ENCODE measurements around the gene TTC28.

Gene TTC28

DNA sequence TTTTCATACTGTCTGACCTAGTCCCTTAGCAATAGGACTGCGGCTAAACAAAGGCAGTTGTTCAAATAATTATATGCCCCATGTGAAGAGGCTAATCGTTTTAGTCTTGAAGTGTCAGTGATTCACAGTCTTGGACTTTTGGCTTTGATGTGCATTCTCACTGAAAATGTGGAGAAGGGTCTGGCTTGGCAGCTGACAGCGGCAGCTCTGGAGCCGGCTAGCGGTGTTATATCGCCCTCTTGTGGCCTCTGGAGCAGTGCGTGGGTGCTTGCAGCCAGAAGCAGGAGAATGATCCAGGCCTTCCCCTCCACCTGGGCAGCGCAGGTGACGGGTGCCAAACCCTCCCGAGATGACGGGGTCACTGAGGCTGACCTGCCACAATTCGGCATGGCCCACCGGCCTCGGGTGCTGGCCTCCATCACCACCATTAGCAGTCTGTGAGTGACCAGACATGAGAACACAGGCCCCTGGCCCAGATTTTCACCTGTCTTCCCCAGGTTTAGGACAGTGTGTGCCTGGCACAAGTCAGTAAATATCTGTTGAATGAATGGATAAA lies 670.3 kb downstream of the TTC28 start:
- H3K9me3 ChIP-seq (ENCODE audit: control insufficient read depth, low read length): no peaks in the 10 kb centered on the region
- no peaks in the 10 kb centered on the region for H3K36me3 ChIP-seq (ENCODE audit: control insufficient read depth, insufficient read depth, low read length)
- no peak overlapping the region for H3K4me3 ChIP-seq (ENCODE audit: low read length)
- H3K9ac ChIP-seq (ENCODE audit: low read length): no peak overlapping the region
- H3K27me3 ChIP-seq (ENCODE audit: control insufficient read depth, insufficient read depth, low read length): no peaks in the 10 kb centered on the region
- no peaks in the 10 kb centered on the region for H3K4me1 ChIP-seq (ENCODE audit: control insufficient read depth, insufficient read depth, low read length)

DNA sequence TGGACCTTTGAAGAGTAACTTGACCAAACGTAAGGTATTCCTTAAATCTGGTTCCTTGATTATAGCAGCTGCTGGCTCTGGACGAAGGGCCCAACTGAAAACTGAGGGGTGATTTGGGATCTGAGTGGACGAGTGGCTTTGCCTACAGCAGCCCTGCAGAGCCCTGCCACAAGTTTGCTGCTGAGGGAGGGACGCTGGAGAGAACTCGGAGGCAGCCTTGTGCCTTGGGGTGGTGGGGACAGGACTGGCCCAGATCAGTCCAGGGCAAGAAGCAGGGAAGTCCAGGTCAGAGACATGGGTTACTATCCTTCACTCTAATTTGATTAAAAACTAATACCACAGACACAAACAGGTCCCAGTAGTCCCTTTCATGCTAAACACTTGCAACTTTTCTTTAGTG lies 671.0 kb downstream of the TTC28 start:
- Histone ChIP-seq H3K4me3 (ENCODE audit: low read length) (no peak overlapping the region), H3K9me3 (ENCODE audit: control insufficient read depth, low read length) (no peaks in the 10 kb centered on the region), H3K4me1 (ENCODE audit: control insufficient read depth, insufficient read depth, low read length) (no peaks in the 10 kb centered on the region), H3K36me3 (ENCODE audit: control insufficient read depth, insufficient read depth, low read length) (no peaks in the 10 kb centered on the region), H3K27me3 (ENCODE audit: control insufficient read depth, insufficient read depth, low read length) (no peaks in the 10 kb centered on the region), H3K9ac (ENCODE audit: low read length) (no peak overlapping the region)

DNA sequence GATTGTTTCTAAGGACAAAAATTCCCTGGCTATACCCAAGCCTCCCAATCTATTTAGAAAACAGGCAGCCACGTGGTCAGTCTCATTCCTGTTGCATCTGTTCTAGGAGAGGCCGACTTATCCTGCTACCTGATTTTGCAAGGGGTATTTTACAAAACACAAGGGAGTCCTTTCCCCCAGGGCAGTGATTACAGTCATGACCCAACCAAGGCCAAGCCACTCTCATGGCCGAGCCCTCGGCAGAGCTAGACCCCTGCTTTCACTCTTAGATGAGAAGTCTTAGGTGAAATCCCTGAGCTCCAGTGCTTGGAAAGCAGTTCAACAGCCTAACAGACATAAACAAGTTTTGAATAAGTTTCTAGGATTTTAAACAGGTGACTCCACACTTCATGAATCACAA lies 671.6 kb downstream of the TTC28 start:
- Histone ChIP-seq H3K27me3 (ENCODE audit: control insufficient read depth, insufficient read depth, low read length) (no peaks in the 10 kb centered on the region), H3K9me3 (ENCODE audit: control insufficient read depth, low read length) (no peaks in the 10 kb centered on the region), H3K36me3 (ENCODE audit: control insufficient read depth, insufficient read depth, low read length) (no peaks in the 10 kb centered on the region), H3K4me1 (ENCODE audit: control insufficient read depth, insufficient read depth, low read length) (no peaks in the 10 kb centered on the region), H3K9ac (ENCODE audit: low read length) (no peak overlapping the region), H3K4me3 (ENCODE audit: low read length) (no peak overlapping the region)

DNA sequence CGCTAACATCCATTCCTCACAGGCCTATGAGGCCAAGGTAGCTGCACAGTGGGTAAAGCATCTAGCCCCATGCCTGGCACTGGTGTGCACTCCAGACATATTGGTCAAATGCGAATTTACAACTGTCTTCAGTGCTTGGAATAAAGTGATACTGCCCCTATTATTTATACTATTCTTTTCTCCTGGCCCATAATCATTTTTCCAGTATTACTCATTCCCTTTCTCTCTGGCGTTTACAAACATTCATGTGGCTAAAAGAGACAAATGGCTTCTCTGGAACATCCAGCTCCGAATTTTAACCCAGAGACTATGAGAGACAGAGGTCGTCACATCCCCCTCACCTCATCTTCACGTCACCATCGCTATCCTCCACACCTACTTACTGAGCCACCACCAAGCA lies 673.4 kb downstream of the TTC28 start:
- H3K4me1 ChIP-seq (ENCODE audit: control insufficient read depth, insufficient read depth, low read length): no peaks in the 10 kb centered on the region
- H3K9ac ChIP-seq (ENCODE audit: low read length): no peak overlapping the region
- H3K36me3 ChIP-seq (ENCODE audit: control insufficient read depth, insufficient read depth, low read length): no peaks in the 10 kb centered on the region
- H3K27me3 ChIP-seq (ENCODE audit: control insufficient read depth, insufficient read depth, low read length): no peaks in the 10 kb centered on the region
- H3K4me3 ChIP-seq (ENCODE audit: low read length): no peak overlapping the region
- H3K9me3 ChIP-seq (ENCODE audit: control insufficient read depth, low read length): no peaks in the 10 kb centered on the region

DNA sequence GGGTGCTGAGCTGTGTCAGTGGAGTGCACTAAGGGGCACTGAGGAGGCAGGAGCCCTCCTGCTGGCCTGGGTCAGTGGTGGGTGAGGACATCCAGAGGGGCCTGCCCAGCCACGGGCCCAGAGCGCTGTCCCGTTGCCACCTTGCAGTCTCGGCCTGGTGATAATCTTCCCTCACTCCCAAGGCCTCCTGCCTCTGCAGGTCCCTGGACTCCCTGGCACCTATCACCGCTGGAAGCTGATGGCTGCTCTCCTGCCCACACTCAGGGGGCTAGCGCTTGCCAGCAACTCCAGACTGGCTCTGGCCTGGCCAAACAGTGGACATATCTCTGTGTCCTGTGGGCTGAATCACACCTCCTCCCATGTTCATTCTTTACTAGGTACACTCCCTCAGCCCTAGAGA lies 674.1 kb downstream of the TTC28 start:
- no peak overlapping the region for H3K4me3 ChIP-seq (ENCODE audit: low read length)
- H3K27me3 ChIP-seq (ENCODE audit: control insufficient read depth, insufficient read depth, low read length): no peaks in the 10 kb centered on the region
- H3K4me1 ChIP-seq (ENCODE audit: control insufficient read depth, insufficient read depth, low read length): no peaks in the 10 kb centered on the region
- no peak overlapping the region for H3K9ac ChIP-seq (ENCODE audit: low read length)
- H3K36me3 ChIP-seq (ENCODE audit: control insufficient read depth, insufficient read depth, low read length): no peaks in the 10 kb centered on the region
- H3K9me3 ChIP-seq (ENCODE audit: control insufficient read depth, low read length): no peaks in the 10 kb centered on the region

DNA sequence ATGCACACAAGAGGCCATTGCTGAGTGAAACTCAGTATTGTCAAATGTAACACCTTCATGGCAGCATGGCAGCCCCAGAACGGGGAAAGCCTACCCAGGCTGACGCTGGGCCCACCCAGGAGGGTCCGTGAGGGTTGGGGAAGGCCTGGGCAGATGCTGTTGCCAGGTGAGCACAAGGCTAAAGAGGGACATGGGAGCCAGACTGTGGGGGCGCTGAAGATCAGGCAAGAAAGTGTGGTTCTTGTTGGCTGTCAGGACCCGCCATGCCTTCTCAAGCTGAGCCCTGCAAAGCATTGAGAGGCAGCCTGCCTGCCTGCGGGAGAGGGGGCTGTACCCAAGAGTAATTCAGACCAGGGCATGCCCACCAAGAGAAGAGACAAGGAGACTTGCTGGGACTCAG lies 675.6 kb downstream of the TTC28 start:
- no peak overlapping the region for H3K9ac ChIP-seq (ENCODE audit: low read length)
- H3K4me3 ChIP-seq (ENCODE audit: low read length): no peak overlapping the region
- no peaks in the 10 kb centered on the region for H3K9me3 ChIP-seq (ENCODE audit: control insufficient read depth, low read length)
- H3K27me3 ChIP-seq (ENCODE audit: control insufficient read depth, insufficient read depth, low read length): no peaks in the 10 kb centered on the region
- H3K36me3 ChIP-seq (ENCODE audit: control insufficient read depth, insufficient read depth, low read length): no peaks in the 10 kb centered on the region
- no peaks in the 10 kb centered on the region for H3K4me1 ChIP-seq (ENCODE audit: control insufficient read depth, insufficient read depth, low read length)

DNA sequence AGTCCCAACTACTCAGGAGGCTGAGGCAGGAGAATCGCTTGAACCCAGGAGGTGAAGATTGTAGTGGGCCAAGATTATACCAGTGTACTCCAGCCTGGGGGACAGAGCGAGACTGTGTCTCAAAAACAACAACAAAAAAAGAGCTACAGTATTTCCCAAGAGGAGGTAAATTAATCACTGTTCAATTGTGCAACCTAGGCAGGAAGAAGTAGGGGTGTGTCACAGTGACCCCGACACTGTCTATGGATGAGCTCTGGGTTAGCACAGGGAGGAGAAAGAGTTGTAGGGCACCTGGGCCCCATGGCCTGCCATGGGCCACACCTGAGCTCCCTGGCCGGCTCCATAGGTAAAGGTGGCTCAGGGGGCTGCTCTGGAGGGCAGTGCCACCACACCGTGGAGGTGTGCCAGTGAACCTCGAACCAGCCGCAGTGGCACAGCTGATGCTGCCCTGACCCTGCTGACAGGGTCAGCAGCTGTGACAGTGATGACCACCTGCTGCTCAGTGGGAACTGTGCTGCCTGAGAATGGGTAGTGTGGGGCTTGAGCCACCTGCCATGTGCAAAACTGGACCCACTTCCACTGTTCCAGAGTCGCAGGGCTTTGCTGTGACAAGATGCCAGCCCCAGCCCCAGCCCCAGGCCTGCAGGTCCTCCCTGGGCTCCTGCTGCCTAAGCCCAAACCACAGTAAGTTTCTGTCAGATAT lies 676.6 kb downstream of the TTC28 start:
- no peak overlapping the region for H3K4me3 ChIP-seq (ENCODE audit: low read length)
- H3K27me3 ChIP-seq (ENCODE audit: control insufficient read depth, insufficient read depth, low read length): no peaks in the 10 kb centered on the region
- no peak overlapping the region for H3K9ac ChIP-seq (ENCODE audit: low read length)
- no peaks in the 10 kb centered on the region for H3K9me3 ChIP-seq (ENCODE audit: control insufficient read depth, low read length)
- no peaks in the 10 kb centered on the region for H3K36me3 ChIP-seq (ENCODE audit: control insufficient read depth, insufficient read depth, low read length)
- no peaks in the 10 kb centered on the region for H3K4me1 ChIP-seq (ENCODE audit: control insufficient read depth, insufficient read depth, low read length)

DNA sequence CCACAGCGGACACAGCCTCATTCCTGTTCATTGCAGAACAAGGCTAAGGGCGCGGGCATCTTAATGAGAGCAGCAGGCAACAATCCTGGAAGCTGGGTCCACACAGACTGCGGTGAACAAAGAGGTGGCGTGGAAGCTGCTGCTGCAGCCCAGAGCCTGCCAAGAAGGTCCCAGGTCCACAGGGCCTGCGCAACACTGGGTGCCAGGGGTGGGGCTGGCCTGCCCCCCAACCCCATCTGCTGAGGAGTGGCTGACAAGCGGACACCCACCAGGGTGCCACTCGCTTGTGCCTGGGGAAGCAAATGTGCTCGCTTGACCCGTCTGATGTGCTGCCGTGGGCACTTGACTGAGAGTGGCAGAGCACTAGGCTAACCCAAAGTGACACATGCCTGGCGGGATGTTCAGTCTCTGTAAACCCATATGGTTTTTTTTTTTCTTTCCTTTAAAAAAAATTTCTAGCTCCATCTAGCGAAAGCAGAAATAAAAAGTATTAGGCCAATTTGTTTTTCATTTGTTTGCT lies 677.4 kb downstream of the TTC28 start:
- H3K9me3 ChIP-seq (ENCODE audit: control insufficient read depth, low read length): no peaks in the 10 kb centered on the region
- H3K27me3 ChIP-seq (ENCODE audit: control insufficient read depth, insufficient read depth, low read length): no peaks in the 10 kb centered on the region
- H3K36me3 ChIP-seq (ENCODE audit: control insufficient read depth, insufficient read depth, low read length): no peaks in the 10 kb centered on the region
- H3K4me3 ChIP-seq (ENCODE audit: low read length): no peak overlapping the region
- no peaks in the 10 kb centered on the region for H3K4me1 ChIP-seq (ENCODE audit: control insufficient read depth, insufficient read depth, low read length)
- H3K9ac ChIP-seq (ENCODE audit: low read length): no peak overlapping the region

DNA sequence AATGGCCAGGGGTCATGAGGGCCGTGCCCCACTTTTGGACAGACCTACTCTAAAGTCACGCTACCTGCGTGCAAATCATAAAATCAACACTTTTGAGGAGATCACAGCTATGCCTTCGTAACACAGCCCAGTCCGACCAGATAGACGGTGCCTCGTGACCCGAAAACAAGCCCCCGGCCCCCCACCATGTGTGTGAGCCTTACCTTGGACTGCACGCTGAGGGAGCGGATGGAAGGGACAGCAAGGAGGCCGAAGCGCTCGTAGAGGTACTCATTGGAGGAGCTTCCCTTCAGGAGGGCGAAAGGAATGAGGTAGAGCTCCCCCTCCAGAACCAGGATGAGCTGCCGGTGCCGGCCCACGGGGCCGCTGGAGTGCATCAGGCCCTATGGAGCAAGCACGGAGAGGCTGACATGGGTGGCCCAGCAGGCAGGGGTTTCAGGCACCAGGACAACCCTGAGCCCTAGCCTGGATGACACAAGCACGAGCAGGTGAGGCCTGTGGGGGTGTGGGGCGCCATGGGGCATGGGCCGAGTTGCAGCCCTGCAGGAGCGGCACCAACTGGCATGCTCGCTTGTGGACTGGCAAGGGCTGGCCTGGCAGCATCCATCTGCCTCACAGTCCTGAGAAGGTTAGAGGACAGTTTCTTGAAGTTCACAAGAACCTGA lies 678.3 kb downstream of the TTC28 start:
- H3K27me3 ChIP-seq (ENCODE audit: control insufficient read depth, insufficient read depth, low read length): no peaks in the 10 kb centered on the region
- no peaks in the 10 kb centered on the region for H3K36me3 ChIP-seq (ENCODE audit: control insufficient read depth, insufficient read depth, low read length)
- no peaks in the 10 kb centered on the region for H3K4me1 ChIP-seq (ENCODE audit: control insufficient read depth, insufficient read depth, low read length)
- no peaks in the 10 kb centered on the region for H3K9me3 ChIP-seq (ENCODE audit: control insufficient read depth, low read length)
- no peak overlapping the region for H3K4me3 ChIP-seq (ENCODE audit: low read length)
- no peak overlapping the region for H3K9ac ChIP-seq (ENCODE audit: low read length)

DNA sequence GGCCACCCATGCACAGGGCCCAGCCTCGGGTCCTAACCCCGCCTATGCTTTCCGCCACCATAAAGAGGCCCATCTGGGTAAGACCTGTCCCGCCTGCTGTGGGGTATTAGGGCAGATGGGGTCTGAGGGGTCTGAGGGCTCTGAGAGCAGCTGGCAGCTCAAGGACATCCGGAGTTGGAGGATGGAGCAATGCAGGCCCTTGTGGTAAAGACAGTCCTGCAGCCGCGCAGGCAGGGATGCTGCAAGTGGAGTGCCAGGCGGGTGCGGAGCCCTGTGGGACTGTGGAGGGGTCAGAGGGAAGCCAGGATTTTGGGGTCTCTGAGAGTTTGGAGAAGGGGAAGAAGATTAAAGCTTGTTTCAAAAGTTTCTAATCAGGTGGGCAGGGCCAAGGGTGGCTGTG lies 679.3 kb downstream of the TTC28 start:
- Histone ChIP-seq H3K4me1 (ENCODE audit: control insufficient read depth, insufficient read depth, low read length) (no peaks in the 10 kb centered on the region), H3K27me3 (ENCODE audit: control insufficient read depth, insufficient read depth, low read length) (no peaks in the 10 kb centered on the region), H3K9me3 (ENCODE audit: control insufficient read depth, low read length) (no peaks in the 10 kb centered on the region), H3K9ac (ENCODE audit: low read length) (no peak overlapping the region), H3K4me3 (ENCODE audit: low read length) (no peak overlapping the region), H3K36me3 (ENCODE audit: control insufficient read depth, insufficient read depth, low read length) (no peaks in the 10 kb centered on the region)

DNA sequence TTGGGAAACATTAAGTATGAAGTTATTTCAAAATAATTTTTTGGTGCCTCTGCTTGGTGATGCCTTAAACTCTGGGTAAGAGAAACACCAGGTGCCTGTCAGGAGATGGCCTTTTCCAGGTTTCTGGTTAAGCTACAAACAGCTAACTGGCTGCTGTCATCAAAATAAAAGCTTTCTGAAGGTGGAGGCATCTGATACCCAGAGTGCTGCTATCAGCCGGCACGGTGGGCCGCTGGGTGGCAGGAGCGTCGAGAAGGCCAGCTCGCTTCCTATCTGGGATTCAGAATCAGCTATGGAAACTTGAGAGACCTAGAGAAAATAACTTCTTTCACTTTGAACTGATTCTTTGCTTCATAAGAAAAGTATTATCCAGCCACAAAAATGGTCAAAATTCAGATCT lies 679.8 kb downstream of the TTC28 start:
- Histone ChIP-seq H3K27me3 (ENCODE audit: control insufficient read depth, insufficient read depth, low read length) (no peaks in the 10 kb centered on the region), H3K36me3 (ENCODE audit: control insufficient read depth, insufficient read depth, low read length) (no peaks in the 10 kb centered on the region), H3K4me3 (ENCODE audit: low read length) (no peak overlapping the region), H3K4me1 (ENCODE audit: control insufficient read depth, insufficient read depth, low read length) (no peaks in the 10 kb centered on the region), H3K9ac (ENCODE audit: low read length) (no peak overlapping the region), H3K9me3 (ENCODE audit: control insufficient read depth, low read length) (no peaks in the 10 kb centered on the region)

DNA sequence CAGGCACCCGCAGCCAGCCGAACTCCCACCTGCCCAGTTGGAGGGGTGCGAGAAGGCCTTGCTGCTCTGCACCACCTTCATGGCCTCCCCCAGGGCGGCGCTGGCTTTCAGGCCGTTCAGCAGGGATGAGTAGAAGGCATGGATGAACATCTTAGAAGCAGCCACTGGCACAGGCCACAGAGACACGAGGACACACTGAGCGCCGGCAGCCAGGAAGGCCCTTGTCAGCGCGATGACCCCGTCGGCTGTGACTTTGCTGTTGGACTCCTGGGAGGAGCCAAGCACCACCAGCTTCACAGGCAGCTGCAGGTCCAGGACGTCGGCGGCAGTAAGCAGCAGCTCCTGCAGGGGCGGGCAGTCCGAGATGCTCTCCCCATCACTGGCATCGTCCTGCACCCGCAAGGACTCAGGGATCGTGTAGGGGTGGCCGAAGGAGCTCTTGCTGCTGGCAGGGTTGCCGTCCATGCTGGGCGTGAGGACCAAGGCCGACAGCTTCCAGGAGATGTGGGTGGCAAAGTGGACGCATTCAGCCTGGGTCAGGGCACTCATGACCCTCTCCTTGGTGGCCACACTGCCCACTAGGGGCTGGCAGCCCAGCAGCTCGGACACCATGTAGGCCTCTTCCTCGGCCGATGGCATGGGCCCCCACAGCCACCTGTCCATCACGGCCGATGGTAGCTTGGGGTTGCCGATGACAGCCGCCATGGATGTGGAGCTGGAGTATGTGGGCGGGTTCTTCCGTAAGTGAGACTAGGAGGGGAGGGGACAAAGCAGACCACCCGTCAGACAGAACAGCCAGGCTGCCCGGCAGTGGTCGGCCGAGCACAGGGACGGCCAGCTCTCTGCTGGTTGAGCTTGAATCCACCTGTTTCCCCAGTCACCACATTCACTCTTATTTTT lies 680.9 kb downstream of the TTC28 start:
- no peak overlapping the region for H3K4me3 ChIP-seq (ENCODE audit: low read length)
- H3K9ac ChIP-seq (ENCODE audit: low read length): no peak overlapping the region
- no peaks in the 10 kb centered on the region for H3K36me3 ChIP-seq (ENCODE audit: control insufficient read depth, insufficient read depth, low read length)
- no peaks in the 10 kb centered on the region for H3K4me1 ChIP-seq (ENCODE audit: control insufficient read depth, insufficient read depth, low read length)
- no peaks in the 10 kb centered on the region for H3K9me3 ChIP-seq (ENCODE audit: control insufficient read depth, low read length)
- no peaks in the 10 kb centered on the region for H3K27me3 ChIP-seq (ENCODE audit: control insufficient read depth, insufficient read depth, low read length)
